Tibial artery (tissue), 4 donors: ENCODE measurements around the gene LRRC7.

Experiments used
- DNase-seq, 2 donors: peaks; one replicate each; pipeline ENCODE4 v3.0.0-alpha.2; 2019
- H3K27ac ChIP-seq, 2 donors: fragments of 200-600 bp; sonication (generic) in 1 of 2; 1 replicate in 1 of 2; 2 replicates in 1 of 2; pipeline ENCODE4 v1.5.1; 2018 to 2019; ENCODE audit warnings: mild to moderate bottlenecking in 1 of 2
- H3K27me3 ChIP-seq, 2 donors: fragments of 200-600 bp; sonication (generic) in 1 of 2; one replicate each; pipeline versions ENCODE4 v1.5.1 to v1.6.0; 2016 to 2019
- H3K36me3 ChIP-seq, 3 donors: fragments of 200-600 bp; sonication (generic) in 2 of 3; one replicate each; pipeline ENCODE4 v1.5.1; 2016 to 2019; ENCODE audit warnings: mild to moderate bottlenecking in 2 of 3
- H3K4me1 ChIP-seq, 4 donors: fragments of 200-600 bp; sonication (generic) in 2 of 4; 1 replicate in 3 of 4; 2 replicates in 1 of 4; pipeline ENCODE4 v1.5.1; 2016 to 2019
- H3K4me3 ChIP-seq, 2 donors: fragments of 200-600 bp; sonication (generic) in 1 of 2; 1 replicate in 1 of 2; 2 replicates in 1 of 2; pipeline ENCODE4 v1.5.1; 2018 to 2019; ENCODE audit warnings: mild to moderate bottlenecking in 2 of 2
- H3K9me3 ChIP-seq, 3 donors: fragments of 200-600 bp; sonication (generic) in 1 of 3; one replicate each; pipeline ENCODE4 v1.5.1; 2016 to 2019
- CTCF ChIP-seq, 2 experiments: fragments of 200-600 bp in 1 of 2; fragments of 450-650 bp in 1 of 2; IDR thresholded peaks; one replicate each; pipeline ENCODE4 v1.5.1; 2017 to 2019; ENCODE audit warnings: antibody characterized with exemption in 2 of 2, mild to moderate bottlenecking in 1 of 2, moderate library complexity in 1 of 2
- intact Hi-C: fragments of 100-400 bp; cut with DNase I; formaldehyde crosslinking; loops from one replicate; pipeline ENCODE4 v1.15.0; 2023; ENCODE audit warnings: low total_unique reads

The LRRC7 gene

DNA sequence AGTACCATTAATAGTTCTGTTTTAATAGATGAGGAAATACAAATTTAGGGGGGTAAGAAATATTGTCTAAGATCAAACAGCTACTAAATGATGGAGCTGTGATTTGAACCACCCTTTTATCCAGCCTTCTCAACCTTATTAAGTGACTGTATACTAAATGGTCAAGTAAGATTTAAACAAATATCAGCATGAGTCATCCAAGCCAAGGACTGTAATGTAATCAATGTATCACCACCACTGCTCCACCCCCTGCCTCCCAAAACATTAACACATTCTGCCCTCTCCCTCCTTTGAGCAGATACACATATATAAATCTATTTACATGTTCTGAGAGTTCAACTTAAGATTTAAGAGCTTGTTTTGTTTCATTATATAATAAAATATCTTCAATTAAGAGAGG, 578.8 kb downstream of the LRRC7 start:
- TF ChIP-seq CTCF (IDR thresholded peaks at IDR 0.05), result no peak
- peaks cover 7 to 46% (median 24%) of the 10 kb centered on the region in 3 donors for H3K36me3 ChIP-seq
- intact Hi-C loops, result no loop called here
- H3K9me3 ChIP-seq, result no peaks in the 10 kb centered on the region
- no peak for DNase-seq
- H3K27me3 ChIP-seq, result no peaks in the 10 kb centered on the region
- no peak overlapping the region for H3K27ac ChIP-seq
- peaks cover 0 to 11% (median 0%) of the 10 kb centered on the region in 4 donors for H3K4me1 ChIP-seq
- H3K4me3 ChIP-seq, result no peak overlapping the region

DNA sequence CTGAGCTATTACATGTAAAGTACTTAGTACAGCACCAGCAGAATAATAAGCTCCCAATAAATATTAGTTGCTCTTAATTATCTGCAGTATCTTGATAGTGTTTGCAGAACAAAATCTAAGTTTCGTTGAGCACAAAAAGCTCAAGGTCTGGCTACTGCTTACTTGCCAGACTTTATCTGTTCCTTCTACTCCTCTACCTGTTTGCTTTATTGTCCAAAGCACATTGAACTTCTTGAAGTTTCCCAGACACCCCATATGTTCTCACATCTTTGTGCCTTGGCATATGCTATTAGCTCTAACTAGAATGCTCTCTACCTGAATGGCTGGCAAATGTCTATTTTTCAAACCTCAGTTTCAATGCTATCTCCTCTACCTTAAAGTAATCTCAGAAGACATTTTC, 582.7 kb downstream of the LRRC7 start:
- no peak for DNase-seq
- no peaks in the 10 kb centered on the region for H3K4me1 ChIP-seq
- no peak overlapping the region for H3K27ac ChIP-seq
- H3K36me3 ChIP-seq, result peaks cover 7 to 36% (median 24%) of the 10 kb centered on the region in 3 donors
- H3K4me3 ChIP-seq, result no peak overlapping the region
- intact Hi-C loops, result no loop called here
- H3K9me3 ChIP-seq, result no peaks in the 10 kb centered on the region
- TF ChIP-seq CTCF (IDR thresholded peaks at IDR 0.05), result no peak
- H3K27me3 ChIP-seq, result no peaks in the 10 kb centered on the region

DNA sequence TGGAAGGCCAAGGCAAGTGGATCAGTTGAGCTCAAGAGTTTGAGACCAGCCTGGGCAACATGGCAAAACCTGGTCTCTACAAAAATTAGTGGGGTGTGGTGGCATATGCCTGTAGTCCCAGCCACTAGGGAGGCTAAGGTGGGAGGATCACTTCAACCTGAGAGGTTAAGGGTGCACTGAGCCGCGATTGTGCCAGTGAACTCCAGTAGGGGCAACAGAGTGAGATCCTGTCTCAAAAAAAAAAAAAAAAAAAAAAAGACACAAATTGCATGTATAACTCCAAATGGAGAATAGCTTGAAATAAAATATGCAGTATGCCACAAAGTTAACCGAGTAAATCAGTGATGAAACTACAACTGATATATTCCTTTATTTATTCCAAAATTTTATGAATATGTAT, 586.0 kb downstream of the LRRC7 start:
- H3K9me3 ChIP-seq, result no peaks in the 10 kb centered on the region
- intact Hi-C loops, result no loop called here
- no peaks in the 10 kb centered on the region for H3K4me1 ChIP-seq
- no peak for DNase-seq
- no peaks in the 10 kb centered on the region for H3K27me3 ChIP-seq
- H3K27ac ChIP-seq, result no peak overlapping the region
- TF ChIP-seq CTCF (IDR thresholded peaks at IDR 0.05), result no peak
- H3K4me3 ChIP-seq, result no peak overlapping the region
- H3K36me3 ChIP-seq, result peaks cover 6 to 20% (median 18%) of the 10 kb centered on the region in 3 donors

DNA sequence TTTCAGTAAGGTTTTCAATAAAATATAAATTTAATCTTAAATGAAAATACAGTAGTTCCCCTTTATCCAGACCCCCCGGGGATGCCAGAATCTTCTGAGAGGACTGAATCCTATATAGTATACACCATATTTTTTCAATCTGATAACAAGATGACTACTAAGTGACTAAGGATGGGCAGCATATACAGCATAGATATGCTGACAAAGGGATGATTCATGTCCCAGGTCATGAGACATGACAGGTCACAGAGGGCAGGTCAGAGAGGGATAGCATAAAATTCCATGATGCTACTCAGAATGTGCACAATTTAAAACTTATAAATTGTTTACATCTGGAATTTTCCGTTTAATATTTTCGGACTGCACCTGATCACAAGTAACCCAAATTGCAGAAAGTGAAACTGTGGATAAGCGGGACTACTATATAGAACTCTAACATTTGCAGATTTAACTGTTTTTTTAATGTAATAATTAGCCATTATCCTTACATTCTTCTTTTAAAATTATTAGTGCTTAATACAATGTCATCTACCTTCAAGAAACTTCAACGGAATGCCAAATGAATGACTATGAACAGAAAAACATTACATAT, 588.9 kb downstream of the LRRC7 start:
- Histone ChIP-seq H3K36me3 (peaks cover 8 to 13% (median 8%) of the 10 kb centered on the region in 3 donors), H3K27me3 (no peaks in the 10 kb centered on the region), H3K4me3 (no peak overlapping the region), H3K27ac (no peak overlapping the region), H3K4me1 (no peaks in the 10 kb centered on the region), H3K9me3 (no peaks in the 10 kb centered on the region)
- DNase-seq, result no peak
- intact Hi-C loops, result no loop called here
- TF ChIP-seq CTCF (IDR thresholded peaks at IDR 0.05), result no peak

GRCh38 chr1:70164350-70164749, 596.6 kb downstream of the LRRC7 start:
- H3K27me3 ChIP-seq, result no peaks in the 10 kb centered on the region
- no peaks in the 10 kb centered on the region for H3K9me3 ChIP-seq
- H3K4me1 ChIP-seq, result no peaks in the 10 kb centered on the region
- H3K27ac ChIP-seq, result no peak overlapping the region
- DNase-seq, result no peak
- TF ChIP-seq CTCF (IDR thresholded peaks at IDR 0.05), result no peak
- no peak overlapping the region for H3K4me3 ChIP-seq
- intact Hi-C loops, result no loop called here
- H3K36me3 ChIP-seq, result peaks cover 7 to 20% (median 8%) of the 10 kb centered on the region in 3 donors

DNA sequence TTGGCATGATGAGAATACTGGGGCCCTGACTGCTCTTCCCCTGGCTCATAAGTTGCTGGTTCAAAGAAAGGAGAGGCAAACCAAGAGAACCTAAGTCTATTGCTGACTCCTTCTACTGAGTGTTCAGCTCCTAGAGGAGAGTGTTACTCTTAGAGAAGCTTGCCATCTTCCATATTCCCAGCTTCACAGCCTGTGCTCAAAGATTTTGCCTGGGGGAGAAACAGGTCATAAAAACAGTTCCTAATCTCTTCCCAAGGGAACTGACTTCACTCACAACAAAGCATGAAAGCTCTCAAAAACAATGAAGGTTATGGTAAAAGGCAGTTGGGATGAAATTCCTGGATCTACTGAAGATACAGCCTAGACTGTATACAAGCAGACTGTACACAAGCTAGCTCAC, 600.6 kb downstream of the LRRC7 start:
- Histone ChIP-seq H3K4me3 (no peak overlapping the region), H3K27me3 (no peaks in the 10 kb centered on the region), H3K9me3 (no peaks in the 10 kb centered on the region), H3K36me3 (peaks cover 0 to 17% (median 12%) of the 10 kb centered on the region in 3 donors), H3K4me1 (no peaks in the 10 kb centered on the region), H3K27ac (no peak overlapping the region)
- TF ChIP-seq CTCF (IDR thresholded peaks at IDR 0.05), result no peak
- intact Hi-C loops, result no loop called here
- no peak for DNase-seq
